GM12878 (cell line): ENCODE measurements around the gene CSHL1. TPM values are rescaled to one million over a fixed set of nuclear protein-coding genes. Genes with fewer than 3 reads are reported as not detected.

Experiments
- ATAC-seq: fragments of 200-7000 bp; cut with Tn5 transposase; 3 replicates; pipeline ENCODE4 v1.9.1; 2020; ENCODE audit warnings: mild to moderate bottlenecking, moderate library complexity
- BruUV-seq: library from RNA; stranded (reverse); fragments of 400-500 nt; replicated peaks from 2 replicates; lab custom pipeline; 2021; lab: Mats Ljungman, UMichigan
- CTCF ChIA-PET: fragments of 300-600 bp; sonication (Branson Sonifier 250); formaldehyde crosslinking; extraction: SDS; loops from one replicate; lab custom pipeline; 2021; ENCODE audit warnings: inconsistent platforms; lab: Yijun Ruan, JAX
- POLR2A ChIA-PET: fragments of 350-600 bp; formaldehyde crosslinking; extraction: SDS; loops from one replicate; lab custom pipeline; 2021; ENCODE audit warnings: inconsistent platforms; lab: Charles Lee
- RAD21 ChIA-PET: fragments of 300-600 bp; sonication (Branson Sonifier 250); formaldehyde crosslinking; loops from one replicate; lab custom pipeline; 2023; ENCODE audit warnings: antibody characterized with exemption; ENCODE audit not compliant: unreplicated experiment; lab: Charles Lee
- SMC1A ChIA-PET: fragments of 300-600 bp; sonication (Branson Sonifier 250); formaldehyde crosslinking; loops from one replicate; lab custom pipeline; 2023; ENCODE audit not compliant: unreplicated experiment, uncharacterized antibody; lab: Charles Lee
- DNase-seq: peaks from one replicate; pipeline ENCODE4 v3.0.0-alpha.2; 2011; ENCODE audit warnings: low read depth, low spot score
- FAIRE-seq: peaks from 3 replicates; lab custom pipeline; 2011; peaks lifted over from hg19 to GRCh38; lab: Jason Lieb, UNC
- H2AFZ ChIP-seq: 2 replicates; pipeline ENCODE4 v1.6.0; 2011; ENCODE audit warnings: low read depth, low read length, control low read depth; ENCODE audit not compliant: control insufficient read depth
- H3K27ac ChIP-seq: 2 replicates; pipeline ENCODE4 v1.5.1; 2011; ENCODE audit warnings: control low read depth; ENCODE audit not compliant: control insufficient read depth, insufficient read depth
- H3K27me3 ChIP-seq, 2 experiments: replicated peaks in 1 of 2; 2 replicates each; pipeline versions ENCODE4 v1.6.0 to v1.6.1; 2011; ENCODE audit warnings: low read length in 1 of 2; ENCODE audit not compliant: control insufficient read depth in 2 of 2, insufficient read depth in 2 of 2
- H3K36me3 ChIP-seq, 2 experiments: 2 replicates each; pipeline ENCODE4 v1.5.1; 2011; ENCODE audit warnings: low read length in 1 of 2; ENCODE audit not compliant: control insufficient read depth in 2 of 2, insufficient read depth in 2 of 2
- H3K4me1 ChIP-seq: 2 replicates; pipeline ENCODE4 v1.6.1; 2011; ENCODE audit warnings: mild to moderate bottlenecking, low read length, moderate library complexity, mixed read lengths; ENCODE audit not compliant: control insufficient read depth, insufficient read depth
- H3K4me2 ChIP-seq: 2 replicates; pipeline ENCODE4 v1.6.0; 2011; ENCODE audit warnings: control low read depth; ENCODE audit not compliant: control insufficient read depth, insufficient read depth
- H3K4me3 ChIP-seq: fragments of 200-600 bp; sonication (generic); 2 replicates; pipeline ENCODE4 v1.5.1; 2016
- H3K79me2 ChIP-seq: 2 replicates; pipeline ENCODE4 v1.6.0; 2011; ENCODE audit warnings: low read length; ENCODE audit not compliant: control insufficient read depth, insufficient read depth
- H3K9ac ChIP-seq: 2 replicates; pipeline ENCODE4 v1.8.0; 2011; ENCODE audit warnings: low read length, control low read depth, mixed read lengths; ENCODE audit not compliant: control insufficient read depth, insufficient read depth
- H3K9me3 ChIP-seq: replicated peaks from 3 replicates; pipeline ENCODE4 v1.5.1; 2011; ENCODE audit warnings: mild to moderate bottlenecking, low read length; ENCODE audit not compliant: control insufficient read depth, insufficient read depth
- H4K20me1 ChIP-seq: 2 replicates; pipeline ENCODE4 v1.6.0; 2011; ENCODE audit not compliant: control insufficient read depth, insufficient read depth
- DPF2 ChIP-seq: fragments of 450-650 bp; IDR thresholded peaks from 2 replicates; pipeline ENCODE4 v1.6.1; 2017; ENCODE audit warnings: mild to moderate bottlenecking
- FOXM1 ChIP-seq: IDR thresholded peaks from 2 replicates; pipeline ENCODE4 v1.6.1; 2012; ENCODE audit warnings: low read depth, mild to moderate bottlenecking, inconsistent platforms, low read length, moderate library complexity
- HCFC1 ChIP-seq: fragments of 150-350 bp; IDR thresholded peaks from 2 replicates; pipeline ENCODE4 v1.6.1; 2014; ENCODE audit warnings: low read length
- HSF1 ChIP-seq: fragments of 150-350 bp; IDR thresholded peaks from 2 replicates; pipeline ENCODE4 v1.6.1; 2014; ENCODE audit warnings: mild to moderate bottlenecking, low read depth, low read length
- LARP7 ChIP-seq: fragments of 450-650 bp; IDR thresholded peaks from 2 replicates; pipeline ENCODE4 v1.6.1; 2017; ENCODE audit warnings: mild to moderate bottlenecking
- RELB ChIP-seq: fragments of 450-650 bp; IDR thresholded peaks from 2 replicates; pipeline ENCODE4 v1.6.1; 2017; ENCODE audit warnings: low read depth, mild to moderate bottlenecking, moderate library complexity
- RFX5 ChIP-seq: IDR thresholded peaks from 2 replicates; pipeline ENCODE4 v1.6.1; 2011; ENCODE audit warnings: low read depth, low read length, improper control_type of control experiment
- YY1 ChIP-seq: IDR thresholded peaks from 2 replicates; pipeline ENCODE4 v1.6.1; 2011; ENCODE audit warnings: low read depth, mild to moderate bottlenecking, low read length
- WGBS: methylation state at CpG from one replicate; pipeline ENCODE4 v1.1.6; 2016; ENCODE audit warnings: low lambda C conversion rate; ENCODE audit not compliant: insufficient replicate concordance, insufficient coverage; ENCODE audit errors: missing lambda C conversion rate; 5-methylcytosine and 5-hydroxymethylcytosine counted together
- in situ Hi-C: fragments of 300-500 bp; cut with MboI; formaldehyde crosslinking; loops from 9 replicates; pipeline ENCODE4 v1.14.3; 2018; ENCODE audit warnings: mixed read lengths
- intact Hi-C: fragments of 100-400 bp; cut with micrococcal nuclease; formaldehyde crosslinking; loops from one replicate; pipeline ENCODE4 v1.14.2; 2022; ENCODE audit not compliant: unreplicated experiment
- polyA plus RNA-seq, 11 experiments: library from polyadenylated mRNA; depleted of rRNA in 4 of 11; unstranded in 6 of 11; stranded (reverse) in 5 of 11; fragments of >200 nt; fragmentation: Nextera tagmentation in 4 of 11; fragmentation: Illumina TruSeq in 1 of 11; extraction: Ambion mirVana in 4 of 11; extraction: Trizol in 1 of 11; gene quantifications; 1 replicate in 1 of 11; 2 replicates in 10 of 11; pipeline versions ENCODE4 v1.2.1 to v1.2.3, GENCODE V29; 2011 to 2016; ENCODE audit warnings: inconsistent platforms in 2 of 11, missing spikeins in 2 of 11, low read depth in 1 of 11
- total RNA-seq, 4 experiments: library from RNA; depleted of rRNA in 3 of 4; stranded (reverse); fragments of >200 nt in 3 of 4; fragmentation: Illumina TruSeq in 1 of 4; extraction: Trizol in 1 of 4; gene quantifications; 2 replicates each; pipeline versions ENCODE4 v1.2.1 to v1.2.3, GENCODE V29; 2013 to 2021

CSHL1 gene
- total and polyA plus RNA-seq, 10 of the 15 experiments (the other 5 are each of a cell fraction or from before 2014, with no cell fraction given), result not detected

- WGBS, result 47% methylated on average over 5 of the region's 6 CpGs
- Histone ChIP-seq H3K4me3 (no peak overlapping the region), H3K27me3 (no peaks in the 10 kb centered on the region), H4K20me1 (no peaks in the 10 kb centered on the region), H3K4me1 (no peaks in the 10 kb centered on the region), H3K27ac (no peak overlapping the region), H3K9ac (no peak overlapping the region), H3K4me2 (no peak overlapping the region), H3K36me3 (no peaks in the 10 kb centered on the region), H3K9me3 (no peaks in the 10 kb centered on the region; the same call in 2 of the 3 replicates), H3K79me2 (no peaks in the 10 kb centered on the region), H2AFZ (no peak overlapping the region)
- CTCF ChIA-PET, result interaction anchor here (0.8 to 1.4 kb wide), 4 partner anchors 9 to 21 kb away, joined by 3 to 5 read pairs (median 3); partner anchors contain the start of gene GH1
- no peak for FAIRE-seq
- TF ChIP-seq HCFC1 (no peak), DPF2 (no peak), HSF1 (no peak), YY1 (no peak), FOXM1 (no peak), RELB (no peak), LARP7 (no peak), RFX5 (no peak)
- BruUV-seq, result no TSS peak
- in situ Hi-C loops (no loop called here), intact Hi-C loops (no loop called here)
- POLR2A ChIA-PET, result interaction anchor here (0.6 kb wide), 1 partner anchor 284 kb away, joined by 5 read pairs; no protein-coding TSS in a partner anchor
- no peak for ATAC-seq
- RAD21 ChIA-PET, result no interaction called here
- SMC1A ChIA-PET, result interaction anchor here (1.1 to 1.3 kb wide), 3 partner anchors 10 to 20 kb away, joined by 3 to 4 read pairs (median 4); no protein-coding TSS in a partner anchor
- no peak for DNase-seq
Measured at GRCh38 chr17:63939884-63940283, 28.8 kb upstream of the CSHL1 start.
